Measurements from ENCODE around the gene ROCK2. TPM values are rescaled to one million over a fixed set of nuclear protein-coding genes. Genes with fewer than 3 reads are reported as not detected.

ROCK2 gene
- total RNA-seq, 2 donors from 2014 or later, result 85.8 to 96.6 TPM

DNA sequence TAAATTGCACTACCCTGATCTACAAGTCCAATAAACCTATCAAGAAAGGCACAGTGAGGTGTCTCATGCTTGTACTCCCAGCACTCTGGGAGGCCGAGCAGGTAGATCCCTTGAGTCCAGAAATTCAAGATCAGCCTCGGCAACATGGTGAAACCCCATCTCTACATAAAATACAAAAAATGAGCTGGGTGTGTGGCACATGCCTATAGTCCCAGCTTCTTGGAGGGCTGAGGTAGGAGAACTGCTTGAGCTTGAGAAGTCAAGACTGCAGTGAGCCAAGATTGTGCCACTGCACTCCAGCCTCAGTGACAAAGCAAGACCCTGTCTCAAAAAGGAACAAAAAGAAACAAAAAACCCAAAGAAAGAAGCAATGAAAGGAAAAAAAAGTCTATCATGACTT, 58.9 kb downstream of the ROCK2 start:
- H3K27me3 ChIP-seq (replicated peaks; ENCODE audit: insufficient read depth), result no peaks in the 10 kb centered on the region
- no peak overlapping the region for H3K27ac ChIP-seq
- H3K9me3 ChIP-seq, result no peaks in the 10 kb centered on the region
- peaks cover 16 to 21% of the 10 kb centered on the region in 2 donors for H3K4me1 ChIP-seq (ENCODE audit: control insufficient read depth in 1 of 2, low read depth in 2 of 2)
- no peak overlapping the region for H3K4me3 ChIP-seq
- DNase-seq (ENCODE audit: low spot score) (no peak), ATAC-seq (ENCODE audit: insufficient number of reproducible peaks, low FRiP score, low read depth) (no peak)
- H3K36me3 ChIP-seq, result peaks cover 9% of the 10 kb centered on the region
- TF ChIP-seq, protein P1, sequence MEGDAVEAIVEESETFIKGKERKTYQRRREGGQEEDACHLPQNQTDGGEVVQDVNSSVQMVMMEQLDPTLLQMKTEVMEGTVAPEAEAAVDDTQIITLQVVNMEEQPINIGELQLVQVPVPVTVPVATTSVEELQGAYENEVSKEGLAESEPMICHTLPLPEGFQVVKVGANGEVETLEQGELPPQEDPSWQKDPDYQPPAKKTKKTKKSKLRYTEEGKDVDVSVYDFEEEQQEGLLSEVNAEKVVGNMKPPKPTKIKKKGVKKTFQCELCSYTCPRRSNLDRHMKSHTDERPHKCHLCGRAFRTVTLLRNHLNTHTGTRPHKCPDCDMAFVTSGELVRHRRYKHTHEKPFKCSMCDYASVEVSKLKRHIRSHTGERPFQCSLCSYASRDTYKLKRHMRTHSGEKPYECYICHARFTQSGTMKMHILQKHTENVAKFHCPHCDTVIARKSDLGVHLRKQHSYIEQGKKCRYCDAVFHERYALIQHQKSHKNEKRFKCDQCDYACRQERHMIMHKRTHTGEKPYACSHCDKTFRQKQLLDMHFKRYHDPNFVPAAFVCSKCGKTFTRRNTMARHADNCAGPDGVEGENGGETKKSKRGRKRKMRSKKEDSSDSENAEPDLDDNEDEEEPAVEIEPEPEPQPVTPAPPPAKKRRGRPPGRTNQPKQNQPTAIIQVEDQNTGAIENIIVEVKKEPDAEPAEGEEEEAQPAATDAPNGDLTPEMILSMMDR (IDR thresholded peaks at IDR 0.05), result no peak

DNA sequence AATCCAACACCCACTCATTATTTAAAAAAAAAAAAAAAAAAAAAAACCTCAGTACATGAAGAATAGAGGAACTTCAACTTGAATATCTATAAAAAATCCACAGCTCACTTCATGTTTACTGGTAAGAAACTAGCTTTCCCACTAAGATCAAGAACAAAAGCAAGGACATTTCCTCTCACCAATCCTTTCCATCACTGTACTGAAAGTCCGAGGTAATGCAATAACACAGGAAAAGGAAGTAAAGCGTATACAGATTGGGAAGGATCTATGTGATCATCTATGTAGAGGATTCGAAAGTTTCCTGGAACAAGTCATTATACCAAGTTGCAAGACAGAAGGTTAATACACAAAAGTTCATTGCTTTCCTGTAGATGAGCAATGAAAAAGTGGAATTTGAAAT, 63.2 kb downstream of the ROCK2 start:
- Histone ChIP-seq H3K27me3 (replicated peaks; ENCODE audit: insufficient read depth) (no peaks in the 10 kb centered on the region), H3K4me3 (no peak overlapping the region), H3K36me3 (peaks cover 9% of the 10 kb centered on the region), H3K27ac (no peak overlapping the region), H3K4me1 (ENCODE audit: control insufficient read depth in 1 of 2, low read depth in 2 of 2) (peaks cover 0 to 10% of the 10 kb centered on the region in 2 donors), H3K9me3 (no peaks in the 10 kb centered on the region)
- TF ChIP-seq, protein P1 (IDR thresholded peaks at IDR 0.05), result no peak
- DNase-seq (ENCODE audit: low spot score) (no peak), ATAC-seq (ENCODE audit: insufficient number of reproducible peaks, low FRiP score, low read depth) (no peak)

DNA sequence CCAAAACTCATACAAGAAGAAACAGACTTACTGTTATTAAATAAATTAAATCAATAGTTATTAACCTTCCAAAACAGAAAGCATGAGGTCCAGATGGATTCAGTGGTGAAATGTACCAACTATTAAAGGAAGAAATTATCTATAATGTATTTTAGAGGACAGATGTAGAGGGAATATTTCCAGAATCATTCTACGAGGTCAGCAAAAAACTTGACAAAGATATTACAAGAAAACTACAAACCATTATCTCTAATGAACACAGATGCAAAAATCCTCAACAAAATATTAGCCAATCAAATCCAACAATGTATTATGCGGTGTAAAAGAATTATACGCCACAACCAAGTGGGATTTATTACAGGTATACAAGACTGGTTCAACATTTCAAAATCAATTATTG, 63.7 kb downstream of the ROCK2 start:
- peaks cover 0 to 10% of the 10 kb centered on the region in 2 donors for H3K4me1 ChIP-seq (ENCODE audit: control insufficient read depth in 1 of 2, low read depth in 2 of 2)
- TF ChIP-seq, protein P1 (IDR thresholded peaks at IDR 0.05), result no peak
- no peak overlapping the region for H3K27ac ChIP-seq
- H3K27me3 ChIP-seq (replicated peaks; ENCODE audit: insufficient read depth), result no peaks in the 10 kb centered on the region
- no peak overlapping the region for H3K4me3 ChIP-seq
- ATAC-seq (ENCODE audit: insufficient number of reproducible peaks, low FRiP score, low read depth) (no peak), DNase-seq (ENCODE audit: low spot score) (no peak)
- H3K36me3 ChIP-seq, result peaks cover 9% of the 10 kb centered on the region
- no peaks in the 10 kb centered on the region for H3K9me3 ChIP-seq

DNA sequence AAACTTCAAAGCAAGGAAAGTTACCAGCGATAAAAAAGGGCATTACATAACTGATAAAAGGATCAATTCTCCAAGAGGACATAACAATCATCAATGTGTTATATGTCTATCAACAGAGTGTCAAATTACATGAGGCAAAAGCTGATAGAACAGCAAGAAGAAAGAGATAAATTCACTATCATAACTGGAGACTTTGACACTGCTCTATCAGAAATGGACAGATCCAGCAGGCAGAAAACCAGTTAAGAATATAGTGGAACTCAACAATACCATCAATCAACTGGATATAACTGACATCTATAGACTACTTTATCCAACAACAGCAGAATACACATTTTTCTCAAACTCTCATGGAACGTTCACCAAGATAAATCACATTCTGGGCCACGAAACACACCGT, 65.0 kb downstream of the ROCK2 start:
- H3K27me3 ChIP-seq (replicated peaks; ENCODE audit: insufficient read depth), result no peaks in the 10 kb centered on the region
- H3K36me3 ChIP-seq, result peaks cover 9% of the 10 kb centered on the region
- ATAC-seq (ENCODE audit: insufficient number of reproducible peaks, low FRiP score, low read depth) (no peak), DNase-seq (ENCODE audit: low spot score) (no peak)
- no peak overlapping the region for H3K27ac ChIP-seq
- TF ChIP-seq, protein P1 (IDR thresholded peaks at IDR 0.05), result no peak
- H3K9me3 ChIP-seq, result no peaks in the 10 kb centered on the region
- peaks cover 0 to 10% of the 10 kb centered on the region in 2 donors for H3K4me1 ChIP-seq (ENCODE audit: control insufficient read depth in 1 of 2, low read depth in 2 of 2)
- H3K4me3 ChIP-seq, result no peak overlapping the region

DNA sequence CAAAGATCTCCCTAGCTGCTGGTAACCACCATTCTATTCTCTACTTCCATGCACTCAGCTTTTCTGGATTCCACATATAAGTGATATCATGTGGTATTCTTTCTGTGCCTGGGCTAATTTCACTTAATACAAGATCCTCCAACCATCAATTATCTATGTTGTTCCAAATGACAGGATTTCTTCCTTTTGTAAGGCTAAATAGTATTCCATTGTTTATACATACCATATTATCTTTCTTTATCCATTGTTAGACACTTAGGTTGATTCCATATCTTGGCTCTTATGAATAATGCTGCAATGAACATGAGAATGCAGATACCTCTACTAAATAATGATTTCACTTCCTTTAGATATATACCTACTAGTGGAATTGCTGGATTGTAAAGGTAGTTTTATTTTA, 66.2 kb downstream of the ROCK2 start:
- H3K9me3 ChIP-seq, result no peaks in the 10 kb centered on the region
- H3K27ac ChIP-seq, result no peak overlapping the region
- DNase-seq (ENCODE audit: low spot score), result no peak
- no peak for ATAC-seq (ENCODE audit: insufficient number of reproducible peaks, low FRiP score, low read depth)
- peaks cover under 1 to 10% of the 10 kb centered on the region in 2 donors for H3K4me1 ChIP-seq (ENCODE audit: control insufficient read depth in 1 of 2, low read depth in 2 of 2)
- no peaks in the 10 kb centered on the region for H3K27me3 ChIP-seq (replicated peaks; ENCODE audit: insufficient read depth)
- TF ChIP-seq, protein P1 (IDR thresholded peaks at IDR 0.05), result no peak
- no peaks in the 10 kb centered on the region for H3K36me3 ChIP-seq
- no peak overlapping the region for H3K4me3 ChIP-seq

Measured in thoracic aorta (tissue), 2 donors.